BLaER1 (cell line): ENCODE results near the gene SYT11.
A peak's percentile ranks its signal among the peaks of the same experiment; 100 is the strongest.
"Not testable (repeated sequence)": the region's sequence is repeated elsewhere in the genome, so short reads cannot be mapped to it uniquely, and the experiment has no call there.

ENCODE experiments used
- H3K27ac ChIP-seq: shearing (Covaris generic); formaldehyde crosslinking; 2 replicates; pipeline ENCODE4 v1.8.1; 2022
- H3K27me3 ChIP-seq: shearing (Covaris generic); formaldehyde crosslinking; 2 replicates; pipeline ENCODE4 v1.8.1; 2022
- H3K36me3 ChIP-seq: shearing (Covaris generic); formaldehyde crosslinking; 2 replicates; pipeline ENCODE4 v1.8.1; 2022
- H3K4me1 ChIP-seq: shearing (Covaris generic); formaldehyde crosslinking; 2 replicates; pipeline ENCODE4 v1.8.1; 2022
- H3K4me2 ChIP-seq: shearing (Covaris generic); formaldehyde crosslinking; 2 replicates; pipeline ENCODE4 v1.8.1; 2022
- H3K4me3 ChIP-seq: shearing (Covaris generic); formaldehyde crosslinking; 2 replicates; pipeline ENCODE4 v1.8.1; 2022
- H3K9ac ChIP-seq: shearing (Covaris generic); formaldehyde crosslinking; 2 replicates; pipeline ENCODE4 v1.8.1; 2022
- H3K9me3 ChIP-seq: shearing (Covaris generic); formaldehyde crosslinking; 2 replicates; pipeline ENCODE4 v1.8.1; 2022
- H4K20me1 ChIP-seq: shearing (Covaris generic); formaldehyde crosslinking; 2 replicates; pipeline ENCODE4 v1.8.1; 2022
- Cebpa-rat ChIP-seq: shearing (Covaris generic); IDR thresholded peaks from 2 replicates; pipeline ENCODE4 v1.8.1; 2022

The SYT11 gene

DNA sequence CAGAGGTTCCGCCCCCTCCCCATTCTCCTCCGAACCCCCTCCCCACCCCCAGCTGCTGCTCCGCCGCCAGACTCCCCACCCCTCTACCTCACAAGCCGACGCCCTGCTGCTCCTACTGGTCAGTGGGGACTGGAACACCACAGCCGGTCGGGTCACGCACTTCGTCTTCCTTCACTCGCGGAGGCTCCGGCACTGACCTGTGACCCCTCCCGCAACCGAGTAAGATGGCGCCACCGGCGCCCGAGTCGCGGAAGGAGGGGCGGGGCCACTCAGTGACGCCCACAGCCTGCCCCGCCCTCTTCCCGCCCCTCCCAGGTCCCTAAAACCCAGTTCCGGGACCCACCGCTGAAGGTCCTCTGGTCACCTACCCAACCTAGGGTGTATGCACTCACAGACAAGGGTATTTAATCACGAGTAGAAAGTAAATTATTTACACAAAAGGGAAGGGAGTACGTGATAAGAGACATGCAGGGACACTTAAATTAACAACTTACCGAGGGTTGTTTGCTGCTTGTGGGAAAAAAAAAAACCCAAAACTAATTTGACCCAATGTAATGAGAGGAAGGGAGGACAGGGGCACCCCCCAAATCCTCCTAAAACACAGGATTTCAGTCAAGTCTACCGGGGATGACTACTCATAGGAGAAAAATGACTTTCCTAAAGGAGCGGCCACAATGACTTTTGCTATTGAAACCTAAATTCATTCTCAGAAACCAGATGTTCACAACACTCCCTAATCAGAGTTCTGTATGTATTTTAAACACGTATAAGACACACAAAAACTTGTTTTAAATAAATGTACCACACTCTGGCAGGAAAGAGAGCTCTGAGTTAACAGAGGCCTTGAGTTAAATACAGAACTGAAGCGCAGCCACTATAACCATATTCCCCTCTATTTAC, 52.0 kb downstream of the SYT11 start, which contains the start of gene RIT1:
Gene RIT1, minus strand, starts transcription at position 194 of the 900 bp plus-strand sequence. CDS start 588 bp downstream, outside the sequence.
- Histone ChIP-seq H3K4me1 (peaks cover 21% of the 10 kb centered on the region), H3K27ac (peak within 1 kb of the TSS; percentile 63), H3K36me3 (peaks cover 75% of the 10 kb centered on the region), H4K20me1 (peaks cover 23% of the 10 kb centered on the region), H3K4me2 (peak within 1 kb of the TSS; percentile 97), H3K27me3 (no peaks in the 10 kb centered on the region), H3K4me3 (peak within 1 kb of the TSS; percentile 74), H3K9ac (peak within 1 kb of the TSS; percentile 78), H3K9me3 (no peaks in the 10 kb centered on the region)
- no peak for TF ChIP-seq Cebpa-rat

DNA sequence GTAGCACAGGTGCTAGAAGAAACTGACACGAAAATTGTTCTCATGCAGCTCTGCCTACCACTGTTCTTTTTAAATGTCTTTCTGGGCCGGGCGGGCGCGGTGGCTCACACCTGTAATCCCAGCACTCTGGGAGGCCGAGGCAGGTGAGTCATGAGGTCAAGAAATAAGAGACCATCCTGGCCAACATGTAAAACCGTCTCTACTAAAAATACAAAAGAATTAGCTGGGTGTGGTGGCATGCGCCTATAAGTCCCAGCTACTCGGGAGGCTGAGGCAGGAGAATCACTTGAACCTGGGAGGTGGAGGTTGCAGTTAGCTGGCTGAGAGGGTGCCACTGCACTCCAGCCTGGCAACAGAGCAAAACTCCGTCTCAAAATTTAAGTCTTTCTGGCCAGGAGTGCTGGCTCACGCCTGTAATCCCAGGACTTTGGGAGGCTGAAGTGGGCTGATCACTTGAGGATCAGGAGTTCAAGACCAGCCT, 52.7 kb downstream of the SYT11 start:
- Histone ChIP-seq H4K20me1 (peaks cover 30% of the 10 kb centered on the region), H3K4me2 (peak overlapping the region; percentile 97; the same call in 1 of the 2 replicates), H3K27ac (no peak overlapping the region), H3K4me3 (no peak overlapping the region), H3K9me3 (no peaks in the 10 kb centered on the region), H3K9ac (peak overlapping the region; percentile 78; the same call in 1 of the 2 replicates), H3K4me1 (peaks cover 21% of the 10 kb centered on the region), H3K36me3 (peaks cover 76% of the 10 kb centered on the region), H3K27me3 (no peaks in the 10 kb centered on the region)
- TF ChIP-seq Cebpa-rat, result no peak

DNA sequence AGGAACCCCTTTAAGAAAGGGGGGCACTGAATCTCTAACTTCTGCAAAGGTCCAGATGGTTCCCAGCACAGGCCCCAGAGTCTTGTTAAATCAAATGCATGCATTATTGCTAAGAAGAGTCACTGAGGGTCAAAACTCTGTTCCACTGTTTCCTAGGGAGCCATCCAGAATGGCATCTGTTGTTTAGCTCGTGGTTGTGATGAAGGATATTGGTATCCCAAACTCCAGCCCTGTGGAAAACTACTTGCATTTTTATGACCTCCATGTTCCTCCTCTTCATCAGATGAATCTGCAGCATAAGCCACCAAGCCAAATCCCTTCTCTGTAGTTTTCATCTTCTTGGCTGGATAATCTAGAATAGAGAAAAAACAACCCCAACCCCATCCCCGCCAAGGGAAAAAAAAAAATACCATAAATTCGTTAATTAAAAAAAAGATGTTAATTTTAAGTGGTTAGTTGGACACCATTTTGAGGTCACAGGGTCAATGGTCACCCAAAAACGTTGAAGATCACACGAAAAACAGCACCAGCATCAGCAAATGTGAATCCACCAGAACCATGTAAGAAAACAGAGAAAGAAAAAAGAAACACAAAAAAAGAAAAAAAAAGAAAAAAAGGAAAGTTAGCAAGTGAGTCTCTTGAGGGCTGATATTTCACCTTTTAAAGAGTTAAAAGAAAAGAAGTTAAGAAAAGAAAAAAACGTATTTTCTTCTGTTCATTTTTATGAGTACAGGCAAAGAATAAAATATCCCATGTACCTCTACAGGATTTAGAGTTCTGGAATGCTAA, 54.8 kb downstream of the SYT11 start:
- Histone ChIP-seq H3K4me3 (no peak overlapping the region), H3K9me3 (no peaks in the 10 kb centered on the region), H4K20me1 (peaks cover 45% of the 10 kb centered on the region), H3K36me3 (peaks cover 76% of the 10 kb centered on the region), H3K27me3 (no peaks in the 10 kb centered on the region), H3K9ac (no peak overlapping the region), H3K4me2 (no peak overlapping the region), H3K4me1 (peaks cover 21% of the 10 kb centered on the region), H3K27ac (no peak overlapping the region)
- TF ChIP-seq Cebpa-rat, result no peak

DNA sequence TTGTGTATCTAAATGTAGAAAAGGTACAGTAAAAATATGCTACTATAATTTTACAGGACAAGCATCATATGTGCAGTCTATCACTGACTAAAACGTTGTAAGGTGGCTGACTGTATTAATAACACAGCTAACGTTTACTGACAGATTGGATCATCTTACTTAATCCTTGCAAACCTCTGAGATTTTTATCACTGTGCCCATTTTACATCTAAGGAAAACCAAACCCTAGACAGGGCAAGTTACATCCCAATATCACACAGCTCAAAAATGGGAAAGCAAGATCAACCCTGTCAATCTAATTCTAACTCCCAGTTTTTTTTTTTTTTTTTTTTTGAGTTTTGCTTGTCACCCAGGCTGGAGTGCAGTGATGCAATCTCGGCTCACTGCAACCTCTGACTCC, 59.3 kb downstream of the SYT11 start:
- Histone ChIP-seq H3K4me2 (no peak overlapping the region), H3K36me3 (peaks cover 100% of the 10 kb centered on the region), H3K9ac (no peak overlapping the region), H4K20me1 (peaks cover 90% of the 10 kb centered on the region), H3K27me3 (no peaks in the 10 kb centered on the region), H3K4me3 (no peak overlapping the region), H3K4me1 (no peaks in the 10 kb centered on the region), H3K9me3 (no peaks in the 10 kb centered on the region), H3K27ac (no peak overlapping the region)
- TF ChIP-seq Cebpa-rat, result no peak

DNA sequence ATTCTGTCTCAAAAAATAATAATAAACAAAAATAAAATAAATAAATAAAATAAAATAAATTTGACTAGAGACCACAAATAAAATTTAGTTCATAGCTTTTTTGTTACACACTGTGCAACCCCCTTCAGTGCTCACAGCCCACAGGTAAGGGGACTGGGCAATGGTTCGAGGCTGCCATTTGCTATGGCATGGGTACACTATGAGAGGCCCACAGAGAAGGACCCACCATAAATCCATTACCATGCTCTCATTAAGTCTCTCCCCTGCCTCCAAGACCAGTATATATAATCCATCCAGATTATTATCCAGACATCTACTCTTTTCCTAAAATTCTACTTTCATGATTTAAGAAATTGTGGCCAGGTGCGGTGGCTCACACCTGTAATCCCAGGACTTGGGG, 60.4 kb downstream of the SYT11 start:
- Histone ChIP-seq H3K4me1 (no peaks in the 10 kb centered on the region), H3K27me3 (no peaks in the 10 kb centered on the region), H3K4me3 (no peak overlapping the region), H4K20me1 (peaks cover 89% of the 10 kb centered on the region), H3K36me3 (peaks cover 100% of the 10 kb centered on the region), H3K9ac (no peak overlapping the region), H3K4me2 (no peak overlapping the region), H3K9me3 (no peaks in the 10 kb centered on the region), H3K27ac (no peak overlapping the region)
- TF ChIP-seq Cebpa-rat, result no peak

DNA sequence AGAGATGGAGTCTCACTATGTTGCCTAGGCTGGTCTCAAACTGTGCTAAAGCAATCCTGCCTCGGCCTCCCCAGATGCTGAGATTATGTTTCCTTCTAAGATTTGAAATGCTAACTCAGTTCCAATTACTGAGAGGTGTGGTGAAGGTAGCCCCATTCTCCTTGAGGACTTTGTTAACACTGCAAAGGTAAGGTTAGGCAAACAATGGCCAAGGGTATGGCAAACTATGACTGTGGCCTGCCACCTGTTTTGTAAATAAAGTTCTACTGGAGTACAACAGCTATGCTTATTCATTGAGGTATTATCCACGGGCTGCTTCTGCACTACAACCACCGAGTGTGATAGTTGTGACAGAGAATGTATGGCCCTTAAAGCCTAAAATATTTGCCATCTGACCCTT, 61.4 kb downstream of the SYT11 start:
- no peak for TF ChIP-seq Cebpa-rat
- H3K27ac ChIP-seq, result no peak overlapping the region

GRCh38 chr1:155925506-155925905, 66.1 kb downstream of the SYT11 start:
- peaks cover 100% of the 10 kb centered on the region for H3K36me3 ChIP-seq
- TF ChIP-seq Cebpa-rat, result no peak
- peaks cover 83% of the 10 kb centered on the region for H4K20me1 ChIP-seq
- no peak overlapping the region for H3K9ac ChIP-seq
- no peak overlapping the region for H3K27ac ChIP-seq
- H3K4me2 ChIP-seq, result no peak overlapping the region
- H3K9me3 ChIP-seq, result no peaks in the 10 kb centered on the region
- no peaks in the 10 kb centered on the region for H3K27me3 ChIP-seq
- peaks cover 4% of the 10 kb centered on the region for H3K4me1 ChIP-seq
- no peak overlapping the region for H3K4me3 ChIP-seq

More for the DNA sequence above, 61.4 kb downstream of the SYT11 start:
- no peaks in the 10 kb centered on the region for H3K27me3 ChIP-seq
- H3K4me2 ChIP-seq, result no peak overlapping the region
- peaks cover 81% of the 10 kb centered on the region for H4K20me1 ChIP-seq
- peaks cover 100% of the 10 kb centered on the region for H3K36me3 ChIP-seq
- no peak overlapping the region for H3K4me3 ChIP-seq
- H3K4me1 ChIP-seq, result no peaks in the 10 kb centered on the region
- no peaks in the 10 kb centered on the region for H3K9me3 ChIP-seq
- H3K9ac ChIP-seq, result no peak overlapping the region

DNA sequence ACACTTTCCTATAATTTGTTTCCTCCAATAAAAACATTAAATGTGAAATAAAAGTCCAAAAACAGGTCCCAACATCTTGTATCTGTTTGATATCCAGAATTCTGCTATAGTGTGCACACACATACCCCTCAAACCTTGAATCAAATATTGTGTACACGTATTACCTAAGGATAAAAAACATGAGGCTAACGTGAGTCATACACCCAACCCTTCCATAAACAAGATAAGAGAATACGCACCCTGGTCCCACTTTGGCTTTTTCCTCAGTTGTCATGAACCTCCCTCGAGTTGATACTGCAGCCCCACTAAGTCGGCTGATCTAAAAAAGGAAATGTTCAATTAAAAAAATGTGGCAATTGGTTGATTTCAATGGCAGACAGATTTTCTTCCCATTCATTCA, 69.7 kb downstream of the SYT11 start:
- Histone ChIP-seq H3K27me3 (no peaks in the 10 kb centered on the region), H4K20me1 (peaks cover 82% of the 10 kb centered on the region), H3K4me3 (no peak overlapping the region), H3K4me2 (no peak overlapping the region), H3K4me1 (peaks cover 35% of the 10 kb centered on the region), H3K36me3 (peaks cover 96% of the 10 kb centered on the region), H3K9ac (no peak overlapping the region), H3K27ac (no peak overlapping the region), H3K9me3 (no peaks in the 10 kb centered on the region)
- TF ChIP-seq Cebpa-rat, result no peak

- H3K27ac ChIP-seq, H3K27me3 ChIP-seq, H3K4me3 ChIP-seq, H3K9me3 ChIP-seq: not testable (repeated sequence)
- Histone ChIP-seq H3K36me3 (peaks cover 80% of the 10 kb centered on the region), H3K4me2 (peak overlapping the region; percentile 84), H4K20me1 (peaks cover 79% of the 10 kb centered on the region), H3K4me1 (peaks cover 43% of the 10 kb centered on the region), H3K9ac (peak overlapping the region; percentile 49; the same call in 1 of the 2 replicates)
Observed at GRCh38 chr1:155930725-155931124, 71.4 kb downstream of the SYT11 start.
